K562 (cell line): ENCODE data around the gene TARBP1. TPM values are rescaled to one million over a fixed set of nuclear protein-coding genes. Genes with fewer than 3 reads are reported as not detected.

Source experiments
- CREB5 ChIP-seq: fragments of 250-450 bp; sonication (Bioruptor Pico); IDR thresholded peaks from 2 replicates; pipeline ENCODE4 v1.5.0; 2020; ENCODE audit warnings: mild to moderate bottlenecking
- DNMT1 ChIP-seq: fragments of 450-650 bp; IDR thresholded peaks from 2 replicates; pipeline ENCODE4 v1.6.1; 2016; ENCODE audit warnings: antibody characterized with exemption, mild to moderate bottlenecking
- E2F1 ChIP-seq: sonication (generic); formaldehyde crosslinking; IDR thresholded peaks from 2 replicates; pipeline ENCODE4 v1.8.1; 2023; ENCODE audit warnings: mild to moderate bottlenecking, missing genetic modification reagents, moderate library complexity
- ELF2 ChIP-seq: fragments of 250-450 bp; sonication (Bioruptor Pico); IDR thresholded peaks from 2 replicates; pipeline ENCODE4 v1.5.0; 2021; ENCODE audit warnings: mild to moderate bottlenecking
- FOXJ3 ChIP-seq: sonication (generic); formaldehyde crosslinking; IDR thresholded peaks from 2 replicates; pipeline ENCODE4 v1.4.0; 2020; ENCODE audit warnings: mild to moderate bottlenecking, missing genetic modification reagents
- HDAC8 ChIP-seq: fragments of 450-650 bp; IDR thresholded peaks from 2 replicates; pipeline ENCODE4 v1.6.1; 2016; ENCODE audit warnings: mild to moderate bottlenecking, missing genetic modification characterization, moderate library complexity, missing compliant biosample characterization
- JUND ChIP-seq, 2 experiments: IDR thresholded peaks; 2 replicates in 1 of 2; 3 replicates in 1 of 2; pipeline ENCODE4 v1.6.1; 2011; ENCODE audit warnings: borderline replicate concordance in 2 of 2, low read depth in 2 of 2, low read length in 2 of 2, improper control_type of control experiment in 1 of 2, missing biosample characterization in 1 of 2, missing genetic modification characterization in 1 of 2, missing genetic modification reagents in 1 of 2
- MLLT1 ChIP-seq, 2 experiments: fragments of 450-650 bp; IDR thresholded peaks; 2 replicates each; pipeline ENCODE4 v1.6.1; 2016
- NUFIP1 ChIP-seq: fragments of 450-650 bp; IDR thresholded peaks from 2 replicates; pipeline ENCODE4 v1.6.1; 2018; ENCODE audit not compliant: partially characterized antibody
- RNF2 ChIP-seq: sonication (generic); IDR thresholded peaks from 2 replicates; pipeline ENCODE4 v1.6.1; 2016
- SIRT6 ChIP-seq: IDR thresholded peaks from one replicate; pipeline ENCODE4 v1.6.1; 2012; ENCODE audit warnings: low read depth, mild to moderate bottlenecking, control low read depth, inconsistent platforms, low read length, moderate library complexity
- SMC3 ChIP-seq: conservative IDR thresholded peaks from 2 replicates; pipeline ENCODE4 v1.6.1; 2011; ENCODE audit warnings: low read depth, low read length, improper control_type of control experiment; ENCODE audit not compliant: insufficient read depth
- SPI1 ChIP-seq: IDR thresholded peaks from 2 replicates; pipeline ENCODE4 v1.6.1; 2011; ENCODE audit warnings: low read depth, low read length, control low read depth, borderline replicate concordance
- TBP ChIP-seq: optimal IDR thresholded peaks from 2 replicates; pipeline ENCODE3; 2011; ENCODE audit warnings: low read depth, low read length, improper control_type of control experiment
- USF1 ChIP-seq: sonication (generic); formaldehyde crosslinking; IDR thresholded peaks from 2 replicates; pipeline ENCODE4 v1.9.0; 2022; ENCODE audit warnings: mild to moderate bottlenecking, missing genetic modification reagents
- ZBED1 ChIP-seq: IDR thresholded peaks from 2 replicates; pipeline ENCODE4 v1.6.1; 2014
- ZNF507 ChIP-seq: conservative IDR thresholded peaks from 2 replicates; pipeline ENCODE4 v1.6.1; 2017; ENCODE audit warnings: missing genetic modification characterization, missing compliant biosample characterization
- ZNF57 ChIP-seq: fragments of 450-650 bp; formaldehyde crosslinking; IDR thresholded peaks from 2 replicates; pipeline ENCODE4 v1.4.0; 2020; ENCODE audit warnings: mild to moderate bottlenecking, moderate library complexity
- polyA plus RNA-seq, 8 experiments: library from polyadenylated mRNA; depleted of rRNA in 4 of 8; stranded (reverse) in 5 of 8; unstranded in 3 of 8; fragments of >200 nt; fragmentation: Nextera tagmentation in 2 of 8; fragmentation: Illumina TruSeq in 1 of 8; extraction: Ambion mirVana in 2 of 8; extraction: Trizol in 1 of 8; gene quantifications; 2 replicates each; pipeline versions ENCODE4 v1.2.1 to v1.2.3, GENCODE V29; 2011 to 2014; ENCODE audit warnings: inconsistent platforms in 1 of 8, missing spikeins in 1 of 8
- total RNA-seq, 7 experiments: library from RNA; depleted of rRNA in 6 of 7; stranded (reverse); fragments of >200 nt in 6 of 7; fragmentation: Illumina TruSeq in 2 of 7; extraction: Trizol in 2 of 7; gene quantifications; 2 replicates each; pipeline versions ENCODE4 v1.2.1 to v1.2.3, GENCODE V29; 2011 to 2021; ENCODE audit warnings: low replicate concordance in 1 of 7

The TARBP1 gene
- total and polyA plus RNA-seq, 9 of the 15 experiments (the other 6 are each of a cell fraction or from before 2014, with no cell fraction given) = 8.8 to 48.0 (median 22.9) TPM

GRCh38 chr1:234486858-234487840 lies 8.2 kb upstream of the TARBP1 start (continued):
- TF ChIP-seq HDAC8 (no peak), MLLT1 (IDR thresholded peaks at IDR 0.05) (no peak), SMC3 (peak; percentile 57; the same call in 1 of the 2 replicates), USF1 (no peak), TBP (no peak), ELF2 (CRISPR knock-in tag) (no peak), DNMT1 (no peak), NUFIP1 (no peak), ZNF507 (tag) (no peak), ZNF57 (CRISPR knock-in tag) (no peak), SPI1 (no peak), JUND (IDR thresholded peaks at IDR 0.05; ENCODE audit: borderline replicate concordance, low read depth, low read length) (no peak), JUND (tag; IDR thresholded peaks at IDR 0.05; ENCODE audit: borderline replicate concordance, low read depth, low read length) (peak; percentile 16; the same call in 1 of the 3 replicates), E2F1 (CRISPR knock-in tag) (no peak), FOXJ3 (no peak), CREB5 (CRISPR knock-in tag) (no peak), RNF2 (no peak), SIRT6 (no peak), ZBED1 (no peak)
